Tibial nerve (tissue), 3 donors: ENCODE results near the gene BOC.

Experiments
- POLR2A ChIP-seq, 2 donors: fragments of 450-650 bp; IDR thresholded peaks; one replicate each; pipeline ENCODE4 v1.6.1; 2017; ENCODE audit warnings: antibody characterized with exemption in 2 of 2, mild to moderate bottlenecking in 2 of 2, moderate library complexity in 2 of 2
- TF ChIP-seq, protein P1 (sequence below), 5 experiments: fragments of 200-600 bp in 3 of 5; fragments of 450-650 bp in 2 of 5; sonication (generic) in 3 of 5; IDR thresholded peaks; one replicate each; pipeline ENCODE4 v1.5.1; 2016 to 2019; ENCODE audit warnings: antibody characterized with exemption in 5 of 5, mild to moderate bottlenecking in 3 of 5, moderate library complexity in 2 of 5

- no peak for TF ChIP-seq POLR2A (IDR thresholded peaks at IDR 0.05)
- TF ChIP-seq, protein P1, sequence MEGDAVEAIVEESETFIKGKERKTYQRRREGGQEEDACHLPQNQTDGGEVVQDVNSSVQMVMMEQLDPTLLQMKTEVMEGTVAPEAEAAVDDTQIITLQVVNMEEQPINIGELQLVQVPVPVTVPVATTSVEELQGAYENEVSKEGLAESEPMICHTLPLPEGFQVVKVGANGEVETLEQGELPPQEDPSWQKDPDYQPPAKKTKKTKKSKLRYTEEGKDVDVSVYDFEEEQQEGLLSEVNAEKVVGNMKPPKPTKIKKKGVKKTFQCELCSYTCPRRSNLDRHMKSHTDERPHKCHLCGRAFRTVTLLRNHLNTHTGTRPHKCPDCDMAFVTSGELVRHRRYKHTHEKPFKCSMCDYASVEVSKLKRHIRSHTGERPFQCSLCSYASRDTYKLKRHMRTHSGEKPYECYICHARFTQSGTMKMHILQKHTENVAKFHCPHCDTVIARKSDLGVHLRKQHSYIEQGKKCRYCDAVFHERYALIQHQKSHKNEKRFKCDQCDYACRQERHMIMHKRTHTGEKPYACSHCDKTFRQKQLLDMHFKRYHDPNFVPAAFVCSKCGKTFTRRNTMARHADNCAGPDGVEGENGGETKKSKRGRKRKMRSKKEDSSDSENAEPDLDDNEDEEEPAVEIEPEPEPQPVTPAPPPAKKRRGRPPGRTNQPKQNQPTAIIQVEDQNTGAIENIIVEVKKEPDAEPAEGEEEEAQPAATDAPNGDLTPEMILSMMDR (IDR thresholded peaks at IDR 0.05), result no peak
These were observed 33.8 kb upstream of the BOC start for GRCh38 chr3:113177526-113177925.
